ENCODE results near the gene MLIP. TPM values are rescaled to one million over a fixed set of nuclear protein-coding genes. Genes with fewer than 3 reads are reported as not detected.

Gene MLIP
- total RNA-seq, 4 donors from 2014 or later, result 0.42 to 3.5 (median 1.2) TPM

- TF ChIP-seq EP300 (IDR thresholded peaks at IDR 0.05) (no peak), POLR2AphosphoS5 (IDR thresholded peaks at IDR 0.05) (no peak), POLR2A (IDR thresholded peaks at IDR 0.05; ENCODE audit: low read depth) (no peak)
- TF ChIP-seq, protein P1, sequence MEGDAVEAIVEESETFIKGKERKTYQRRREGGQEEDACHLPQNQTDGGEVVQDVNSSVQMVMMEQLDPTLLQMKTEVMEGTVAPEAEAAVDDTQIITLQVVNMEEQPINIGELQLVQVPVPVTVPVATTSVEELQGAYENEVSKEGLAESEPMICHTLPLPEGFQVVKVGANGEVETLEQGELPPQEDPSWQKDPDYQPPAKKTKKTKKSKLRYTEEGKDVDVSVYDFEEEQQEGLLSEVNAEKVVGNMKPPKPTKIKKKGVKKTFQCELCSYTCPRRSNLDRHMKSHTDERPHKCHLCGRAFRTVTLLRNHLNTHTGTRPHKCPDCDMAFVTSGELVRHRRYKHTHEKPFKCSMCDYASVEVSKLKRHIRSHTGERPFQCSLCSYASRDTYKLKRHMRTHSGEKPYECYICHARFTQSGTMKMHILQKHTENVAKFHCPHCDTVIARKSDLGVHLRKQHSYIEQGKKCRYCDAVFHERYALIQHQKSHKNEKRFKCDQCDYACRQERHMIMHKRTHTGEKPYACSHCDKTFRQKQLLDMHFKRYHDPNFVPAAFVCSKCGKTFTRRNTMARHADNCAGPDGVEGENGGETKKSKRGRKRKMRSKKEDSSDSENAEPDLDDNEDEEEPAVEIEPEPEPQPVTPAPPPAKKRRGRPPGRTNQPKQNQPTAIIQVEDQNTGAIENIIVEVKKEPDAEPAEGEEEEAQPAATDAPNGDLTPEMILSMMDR (IDR thresholded peaks at IDR 0.05), result no peak
- Histone ChIP-seq H3K4me3 (no peak overlapping the region), H3K4me1 (no peaks in the 10 kb centered on the region), H3K9me3 (peaks cover 0 to 4% (median 0%) of the 10 kb centered on the region in 4 donors), H3K27ac (replicated peaks in 1 of 4) (no peak overlapping the region), H3K36me3 (no peaks in the 10 kb centered on the region), H3K27me3 (no peaks in the 10 kb centered on the region)
- no peak for DNase-seq (ENCODE audit: extremely low spot score)
- intact Hi-C loops (cut with DNase I), result no loop called here
- 91% methylated on average over 1 of the region's 1 CpG for WGBS
Observed at GRCh38 chr6:54222217-54222616, 111.0 kb downstream of the MLIP start.

DNA sequence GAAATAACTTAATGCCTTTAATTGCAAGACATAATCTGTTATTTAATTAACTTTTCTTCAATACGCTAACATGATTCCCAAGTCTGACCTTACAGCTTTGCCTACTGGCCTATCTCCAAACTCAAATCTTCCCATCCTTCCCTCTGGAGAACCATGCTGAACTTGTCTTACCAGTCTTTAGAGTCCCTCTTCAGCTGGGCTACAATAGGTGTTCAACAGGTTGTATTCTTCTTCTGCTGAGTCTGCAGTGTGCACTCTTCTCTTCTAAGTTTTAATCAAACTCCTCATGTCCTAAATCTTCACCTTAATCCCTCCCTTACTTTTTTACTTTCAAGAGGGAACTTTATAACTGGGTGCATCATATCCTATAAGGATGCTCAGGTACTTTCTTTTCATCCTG is 121.5 kb downstream of the MLIP start:
- no peak for TF ChIP-seq POLR2A (IDR thresholded peaks at IDR 0.05; ENCODE audit: low read depth)
- no peak for TF ChIP-seq POLR2AphosphoS5 (IDR thresholded peaks at IDR 0.05)
- TF ChIP-seq EP300 (IDR thresholded peaks at IDR 0.05), result no peak
- TF ChIP-seq, protein P1 (IDR thresholded peaks at IDR 0.05), result no peak
- intact Hi-C loops (cut with DNase I), result no loop called here
- no peak overlapping the region for H3K4me3 ChIP-seq
- H3K27ac ChIP-seq (replicated peaks in 1 of 4), result no peak overlapping the region
- 89% methylated on average over 1 of the region's 1 CpG for WGBS
- H3K9me3 ChIP-seq, result no peaks in the 10 kb centered on the region
- no peaks in the 10 kb centered on the region for H3K27me3 ChIP-seq
- DNase-seq (ENCODE audit: extremely low spot score), result no peak
- H3K4me1 ChIP-seq, result no peaks in the 10 kb centered on the region
- peaks cover 0 to 7% (median 0%) of the 10 kb centered on the region in 4 donors for H3K36me3 ChIP-seq

GRCh38 chr6:54234539-54234938 is 123.3 kb downstream of the MLIP start:
- intact Hi-C loops (cut with DNase I), result no loop called here
- 63% methylated on average over 2 of the region's 2 CpGs for WGBS

GRCh38 chr6:54236984-54237383 is 125.7 kb downstream of the MLIP start:
- WGBS, result 57% methylated on average over 2 of the region's 2 CpGs
- DNase-seq (ENCODE audit: extremely low spot score), result no peak
- intact Hi-C loops (cut with DNase I), result no loop called here

More at GRCh38 chr6:54234539-54234938, 123.3 kb downstream of the MLIP start:
- peaks cover 7 to 8% (median 7%) of the 10 kb centered on the region in 4 donors for H3K4me1 ChIP-seq
- no peak overlapping the region for H3K27ac ChIP-seq (replicated peaks in 1 of 4)
- H3K27me3 ChIP-seq, result no peaks in the 10 kb centered on the region
- TF ChIP-seq EP300 (IDR thresholded peaks at IDR 0.05), result no peak
- TF ChIP-seq POLR2AphosphoS5 (IDR thresholded peaks at IDR 0.05), result no peak
- TF ChIP-seq POLR2A (IDR thresholded peaks at IDR 0.05; ENCODE audit: low read depth), result no peak
- TF ChIP-seq, protein P1 (IDR thresholded peaks at IDR 0.05), result no peak
- no peak overlapping the region for H3K4me3 ChIP-seq
- DNase-seq (ENCODE audit: extremely low spot score), result no peak
- no peaks in the 10 kb centered on the region for H3K9me3 ChIP-seq
- peaks cover 0 to 7% (median 0%) of the 10 kb centered on the region in 4 donors for H3K36me3 ChIP-seq

More at GRCh38 chr6:54236984-54237383, 125.7 kb downstream of the MLIP start:
- Histone ChIP-seq H3K27ac (replicated peaks in 1 of 4) (no peak overlapping the region), H3K36me3 (peaks cover 0 to 7% (median 0%) of the 10 kb centered on the region in 4 donors), H3K4me3 (no peak overlapping the region), H3K4me1 (peaks cover 7 to 8% (median 7%) of the 10 kb centered on the region in 4 donors), H3K27me3 (no peaks in the 10 kb centered on the region), H3K9me3 (no peaks in the 10 kb centered on the region)
- TF ChIP-seq POLR2A (IDR thresholded peaks at IDR 0.05; ENCODE audit: low read depth), result no peak
- TF ChIP-seq, protein P1 (IDR thresholded peaks at IDR 0.05), result no peak
